ENCODE data around the gene PRDM16. TPM values are rescaled to one million over a fixed set of nuclear protein-coding genes. Genes with fewer than 3 reads are reported as not detected.

Gene PRDM16
- polyA plus RNA-seq, 1 donor from 2014 or later = 0.21 TPM

- H3K36me3 ChIP-seq (ENCODE audit: insufficient read depth, low read length) = no peaks in the 10 kb centered on the region
- H3K27ac ChIP-seq (ENCODE audit: low read length) = no peak overlapping the region
- no peak for TF ChIP-seq EZH2 (IDR thresholded peaks at IDR 0.05; ENCODE audit: borderline replicate concordance, insufficient read depth, low read length, poor library complexity, severe bottlenecking)
- H2AFZ ChIP-seq (ENCODE audit: low read depth, low read length) = no peak overlapping the region
- no peak overlapping the region for H3K9ac ChIP-seq (ENCODE audit: low read length)
- H3K4me2 ChIP-seq (ENCODE audit: low read length) = no peak overlapping the region
- H3K27me3 ChIP-seq (ENCODE audit: insufficient read depth, low read depth, low read length) = no peaks in the 10 kb centered on the region
- no peaks in the 10 kb centered on the region for H3K9me3 ChIP-seq (ENCODE audit: low read length)
- no peaks in the 10 kb centered on the region for H3F3A ChIP-seq (ENCODE audit: insufficient read depth, low read length, poor library complexity, severe bottlenecking)
- no peaks in the 10 kb centered on the region for H3K9me2 ChIP-seq (ENCODE audit: insufficient read depth, low read length)
- H4K20me1 ChIP-seq (ENCODE audit: insufficient read depth) = no peaks in the 10 kb centered on the region
- H3K4me3 ChIP-seq (ENCODE audit: low read length) = no peak overlapping the region
- H3K79me2 ChIP-seq (replicated peaks; ENCODE audit: insufficient read depth, low read length) = no peaks in the 10 kb centered on the region
These were observed 160.2 kb downstream of the PRDM16 start for GRCh38 chr1:3229081-3229725.

- Histone ChIP-seq H3K9ac (ENCODE audit: low read length) (no peak overlapping the region), H3K27ac (ENCODE audit: low read length) (no peak overlapping the region), H3K9me2 (ENCODE audit: insufficient read depth, low read length) (no peaks in the 10 kb centered on the region), H3K4me2 (ENCODE audit: low read length) (no peak overlapping the region), H3K36me3 (ENCODE audit: insufficient read depth, low read length) (no peaks in the 10 kb centered on the region), H3F3A (ENCODE audit: insufficient read depth, low read length, poor library complexity, severe bottlenecking) (no peaks in the 10 kb centered on the region), H3K79me2 (replicated peaks; ENCODE audit: insufficient read depth, low read length) (no peaks in the 10 kb centered on the region), H3K27me3 (ENCODE audit: insufficient read depth, low read depth, low read length) (no peaks in the 10 kb centered on the region), H3K9me3 (ENCODE audit: low read length) (no peaks in the 10 kb centered on the region), H2AFZ (ENCODE audit: low read depth, low read length) (no peak overlapping the region), H4K20me1 (ENCODE audit: insufficient read depth) (no peaks in the 10 kb centered on the region), H3K4me3 (ENCODE audit: low read length) (no peak overlapping the region)
- TF ChIP-seq EP300 (conservative IDR thresholded peaks at IDR 0.05; ENCODE audit: poor library complexity, severe bottlenecking) = no peak
- no peak for TF ChIP-seq TAF1 (IDR thresholded peaks at IDR 0.05; ENCODE audit: low read depth)
- TF ChIP-seq SMC3 (conservative IDR thresholded peaks at IDR 0.05; ENCODE audit: poor library complexity) = no peak
- TF ChIP-seq REST (IDR thresholded peaks at IDR 0.05; ENCODE audit: borderline replicate concordance) = no peak
- TF ChIP-seq CTCF (IDR thresholded peaks at IDR 0.05; ENCODE audit: poor library complexity, severe bottlenecking) = no peak
- TF ChIP-seq POLR2AphosphoS5 (IDR thresholded peaks at IDR 0.05) = no peak
- no peak for TF ChIP-seq RAD21 (conservative IDR thresholded peaks at IDR 0.05)
- TF ChIP-seq MXI1 (conservative IDR thresholded peaks at IDR 0.05; ENCODE audit: poor library complexity, severe bottlenecking) = no peak
- TF ChIP-seq EZH2 (IDR thresholded peaks at IDR 0.05; ENCODE audit: borderline replicate concordance, insufficient read depth, low read length, poor library complexity, severe bottlenecking) = no peak
These were observed 161.6 kb downstream of the PRDM16 start for GRCh38 chr1:3230553-3230952.

All from neural cell (in vitro differentiated cells).